Activated T-cell treated with anti-CD3 and anti-CD28 coated beads, Interleukin-2, amount 50 U/mL, for 72 hours (primary cell): Measurements from ENCODE around the gene KRTAP12-3. TPM values are rescaled to one million over a fixed set of nuclear protein-coding genes. Genes with fewer than 3 reads are reported as not detected.
"Not testable (repeated sequence)": the region's sequence is repeated elsewhere in the genome, so short reads cannot be mapped to it uniquely, and the experiment has no call there.

Experiments used
- ATAC-seq, 2 donors: fragments of 150-1000 bp; cut with Tn5 transposase; replicated peaks in 1 of 2; 2 replicates each; pipeline ENCODE4 v1.10.0; 2021; ENCODE audit warnings: moderate library complexity in 2 of 2, mild to moderate bottlenecking in 1 of 2
- DNase-seq, 2 donors: peaks; one replicate each; pipeline ENCODE4 v3.0.0; 2021 to 2022; ENCODE audit warnings: mixed read lengths in 1 of 2
- H3K27ac Mint-ChIP-seq: one replicate; pipeline ENCODE4 v1.8.0; 2022; ENCODE audit warnings: mild to moderate bottlenecking, moderate library complexity, mixed read lengths
- H3K27me3 Mint-ChIP-seq: one replicate; pipeline ENCODE4 v1.8.0; 2022; ENCODE audit warnings: low read depth, mixed read lengths
- H3K36me3 Mint-ChIP-seq, 2 donors: one replicate each; pipeline ENCODE4 v1.8.0; 2022; ENCODE audit warnings: mixed read lengths in 2 of 2, mild to moderate bottlenecking in 1 of 2; ENCODE audit not compliant: insufficient read depth in 2 of 2
- H3K4me1 Mint-ChIP-seq: one replicate; pipeline ENCODE4 v1.8.0; 2022; ENCODE audit warnings: low read depth, mixed read lengths
- H3K4me3 Mint-ChIP-seq, 2 donors: one replicate each; pipeline ENCODE4 v1.8.0; 2022; ENCODE audit warnings: mild to moderate bottlenecking in 2 of 2, mixed read lengths in 2 of 2, moderate library complexity in 2 of 2
- H3K9me3 Mint-ChIP-seq, 2 donors: one replicate each; pipeline ENCODE4 v1.8.0; 2022; ENCODE audit warnings: mixed read lengths in 2 of 2
- total RNA-seq, 2 donors: library from RNA; stranded (reverse); gene quantifications; one replicate each; pipeline ENCODE4 v1.2.3, GENCODE V29; 2022

The KRTAP12-3 gene
- total RNA-seq, 2 donors from 2014 or later: not detected

GRCh38 chr21:44617071-44617501, 40.6 kb upstream of the KRTAP12-3 start:
- H3K9me3 Mint-ChIP-seq: peaks cover 19% of the 10 kb centered on the region in 2 donors
- DNase-seq (no peak), ATAC-seq (no peak)
- no peak overlapping the region for H3K27ac Mint-ChIP-seq
- H3K36me3 Mint-ChIP-seq: peaks cover 22 to 28% of the 10 kb centered on the region in 2 donors
- H3K27me3 Mint-ChIP-seq: no peaks in the 10 kb centered on the region
- H3K4me1 Mint-ChIP-seq: peaks cover 26% of the 10 kb centered on the region
- no peak overlapping the region for H3K4me3 Mint-ChIP-seq

GRCh38 chr21:44618504-44618903, 39.2 kb upstream of the KRTAP12-3 start:
- Mint-ChIP-seq H3K4me3 (peak overlapping the region; percentile 61 to 74), H3K4me1 (peaks cover 26% of the 10 kb centered on the region)
- peak in 1 of 2 donors; percentile 8 for DNase-seq

GRCh38 chr21:44618909-44619308, 38.8 kb upstream of the KRTAP12-3 start:
- Mint-ChIP-seq H3K27ac (peak overlapping the region; percentile 91), H3K36me3 (peaks cover 32 to 35% of the 10 kb centered on the region in 2 donors), H3K4me1 (peaks cover 26% of the 10 kb centered on the region), H3K9me3 (peaks cover 30% of the 10 kb centered on the region in 2 donors), H3K27me3 (no peaks in the 10 kb centered on the region), H3K4me3 (peak overlapping the region; percentile 61 to 74)
- DNase-seq (peak; percentile 43 to 59), ATAC-seq (peak; percentile 78 to 97)

More at GRCh38 chr21:44618504-44618903, 39.2 kb upstream of the KRTAP12-3 start:
- Mint-ChIP-seq H3K27me3 (no peaks in the 10 kb centered on the region), H3K36me3 (peaks cover 28 to 31% of the 10 kb centered on the region in 2 donors), H3K9me3 (peaks cover 26% of the 10 kb centered on the region in 2 donors), H3K27ac (peak overlapping the region; percentile 91)
- peak; percentile 45 to 56 for ATAC-seq

GRCh38 chr21:44619886-44620285, 37.8 kb upstream of the KRTAP12-3 start:
- peaks cover 26% of the 10 kb centered on the region for H3K4me1 Mint-ChIP-seq
- H3K4me3 Mint-ChIP-seq: no peak overlapping the region
- H3K36me3 Mint-ChIP-seq: peaks cover 36 to 44% of the 10 kb centered on the region in 2 donors
- peaks cover 35 to 37% of the 10 kb centered on the region in 2 donors for H3K9me3 Mint-ChIP-seq
- DNase-seq (no peak), ATAC-seq (no peak)
- peak overlapping the region; percentile 91 for H3K27ac Mint-ChIP-seq
- no peaks in the 10 kb centered on the region for H3K27me3 Mint-ChIP-seq

GRCh38 chr21:44623575-44623974, 34.2 kb upstream of the KRTAP12-3 start:
- Mint-ChIP-seq H3K27me3 (no peaks in the 10 kb centered on the region), H3K27ac (no peak overlapping the region), H3K36me3 (peaks cover 36 to 38% of the 10 kb centered on the region in 2 donors), H3K9me3 (peaks cover 33 to 34% of the 10 kb centered on the region in 2 donors), H3K4me3 (no peak overlapping the region), H3K4me1 (peaks cover 9% of the 10 kb centered on the region)
- no peak for ATAC-seq
- DNase-seq: no peak

GRCh38 chr21:44625756-44626155, 32.0 kb upstream of the KRTAP12-3 start:
- peaks cover 27 to 28% of the 10 kb centered on the region in 2 donors for H3K36me3 Mint-ChIP-seq
- H3K9me3 Mint-ChIP-seq: peaks cover 20 to 27% of the 10 kb centered on the region in 2 donors

GRCh38 chr21:44626262-44626661, 31.5 kb upstream of the KRTAP12-3 start:
- no peak for DNase-seq
- Mint-ChIP-seq H3K36me3 (peaks cover 28 to 31% of the 10 kb centered on the region in 2 donors), H3K4me3 (no peak overlapping the region), H3K9me3 (peaks cover 23 to 31% of the 10 kb centered on the region in 2 donors), H3K27ac (no peak overlapping the region), H3K4me1 (no peaks in the 10 kb centered on the region), H3K27me3 (no peaks in the 10 kb centered on the region)
- ATAC-seq: peak in 1 of 2 donors; percentile 26

More at GRCh38 chr21:44625756-44626155, 32.0 kb upstream of the KRTAP12-3 start:
- DNase-seq (no peak), ATAC-seq (no peak)
- H3K27ac Mint-ChIP-seq: no peak overlapping the region
- H3K4me3 Mint-ChIP-seq: no peak overlapping the region
- H3K4me1 Mint-ChIP-seq: no peaks in the 10 kb centered on the region
- no peaks in the 10 kb centered on the region for H3K27me3 Mint-ChIP-seq

GRCh38 chr21:44626673-44627143, 31.0 kb upstream of the KRTAP12-3 start, which contains the start of gene KRTAP10-9:
KRTAP10-9 (plus strand) TSS chr21:44627093; CDS start chr21:44627172, 79 bp downstream.
- Mint-ChIP-seq H3K4me1 (no peaks in the 10 kb centered on the region), H3K27me3 (no peaks in the 10 kb centered on the region), H3K27ac (no peak within 1 kb of the TSS), H3K9me3 (peaks cover 25 to 34% of the 10 kb centered on the region in 2 donors), H3K36me3 (peaks cover 31 to 33% of the 10 kb centered on the region in 2 donors), H3K4me3 (no peak within 1 kb of the TSS)
- ATAC-seq (no peak), DNase-seq (no peak)

GRCh38 chr21:44627181-44627822, 30.4 kb upstream of the KRTAP12-3 start:
- DNase-seq, ATAC-seq, H3K27ac Mint-ChIP-seq, H3K4me3 Mint-ChIP-seq, H3K27me3 Mint-ChIP-seq, H3K4me1 Mint-ChIP-seq: not testable (repeated sequence)
- Mint-ChIP-seq H3K36me3 (peaks cover 34% of the 10 kb centered on the region in 2 donors), H3K9me3 (peaks cover 26 to 36% of the 10 kb centered on the region in 2 donors)

- Mint-ChIP-seq H3K36me3 (peaks cover 31 to 34% of the 10 kb centered on the region in 2 donors), H3K9me3 (peaks cover 24 to 33% of the 10 kb centered on the region in 2 donors)
These were observed 29.9 kb upstream of the KRTAP12-3 start for GRCh38 chr21:44627831-44628233.

GRCh38 chr21:44628707-44629391, 28.9 kb upstream of the KRTAP12-3 start:
- no peak for ATAC-seq
- DNase-seq: no peak
- Mint-ChIP-seq H3K4me1 (no peaks in the 10 kb centered on the region), H3K36me3 (peaks cover 29 to 32% of the 10 kb centered on the region in 2 donors), H3K27me3 (no peaks in the 10 kb centered on the region), H3K9me3 (peaks cover 20 to 30% of the 10 kb centered on the region in 2 donors), H3K27ac (no peak overlapping the region), H3K4me3 (no peak overlapping the region)

More at GRCh38 chr21:44627831-44628233, 29.9 kb upstream of the KRTAP12-3 start:
- DNase-seq, H3K27ac Mint-ChIP-seq, H3K4me3 Mint-ChIP-seq, ATAC-seq, H3K4me1 Mint-ChIP-seq, H3K27me3 Mint-ChIP-seq: not testable (repeated sequence)

- DNase-seq (no peak), ATAC-seq (no peak)
- Mint-ChIP-seq H3K27me3 (no peaks in the 10 kb centered on the region), H3K9me3 (peaks cover 15 to 30% of the 10 kb centered on the region in 2 donors), H3K36me3 (peaks cover 23 to 24% of the 10 kb centered on the region in 2 donors), H3K27ac (peak overlapping the region; percentile 49), H3K4me3 (no peak overlapping the region), H3K4me1 (no peaks in the 10 kb centered on the region)
These were observed 27.3 kb upstream of the KRTAP12-3 start for GRCh38 chr21:44630440-44630839.

GRCh38 chr21:44632067-44632466, 25.7 kb upstream of the KRTAP12-3 start:
- ATAC-seq: no peak
- Mint-ChIP-seq H3K27ac (no peak overlapping the region), H3K4me1 (no peaks in the 10 kb centered on the region), H3K36me3 (peaks cover 23 to 24% of the 10 kb centered on the region in 2 donors), H3K9me3 (peaks cover 15 to 30% of the 10 kb centered on the region in 2 donors), H3K4me3 (no peak overlapping the region), H3K27me3 (no peaks in the 10 kb centered on the region)
- no peak for DNase-seq
